Duodenal mucosa (tissue), 2 donors: ENCODE data around the gene DLX6.
"Not testable (repeated sequence)": the region's sequence is repeated elsewhere in the genome, so short reads cannot be mapped to it uniquely, and the experiment has no call there.

Experiments used
- H3K27ac ChIP-seq: one replicate; pipeline ENCODE4 v1.7.0; 2013; ENCODE audit warnings: low read depth, low read length
- H3K27me3 ChIP-seq, 2 donors: one replicate each; pipeline ENCODE4 v1.7.0; 2013; ENCODE audit warnings: low read length in 2 of 2, control low read depth in 1 of 2; ENCODE audit not compliant: insufficient read depth in 2 of 2, control insufficient read depth in 1 of 2
- H3K36me3 ChIP-seq, 2 donors: one replicate each; pipeline ENCODE4 v1.7.0; 2013; ENCODE audit warnings: low read length in 2 of 2, control low read depth in 1 of 2; ENCODE audit not compliant: insufficient read depth in 2 of 2, control insufficient read depth in 1 of 2
- H3K4me1 ChIP-seq, 2 donors: one replicate each; pipeline ENCODE4 v1.7.0; 2013; ENCODE audit warnings: low read length in 2 of 2, control low read depth in 1 of 2; ENCODE audit not compliant: insufficient read depth in 2 of 2, control insufficient read depth in 1 of 2
- H3K4me3 ChIP-seq, 2 donors: one replicate each; pipeline ENCODE4 v1.7.0; 2013; ENCODE audit warnings: low read length in 2 of 2, low read depth in 1 of 2
- H3K9ac ChIP-seq, 2 donors: one replicate each; pipeline ENCODE4 v1.7.0; 2013; ENCODE audit warnings: low read length in 2 of 2, low read depth in 1 of 2
- H3K9me3 ChIP-seq, 2 donors: one replicate each; pipeline ENCODE4 v1.7.0; 2013; ENCODE audit warnings: low read length in 2 of 2, control low read depth in 1 of 2; ENCODE audit not compliant: control insufficient read depth in 1 of 2

Gene DLX6

GRCh38 chr7:97024209-97025129 lies 19.1 kb downstream of the DLX6 start, which contains the start of gene DLX5:
TSS of gene DLX5 (minus strand) at chr7:97024831. CDS start at chr7:97024623, 208 bp downstream.
- H3K27ac ChIP-seq, result no peak within 1 kb of the TSS
- H3K9ac ChIP-seq, result no peak within 1 kb of the TSS
- no peaks in the 10 kb centered on the region for H3K36me3 ChIP-seq
- H3K4me3 ChIP-seq, result peak within 1 kb of the TSS in 1 of 2 donors; percentile 40
- H3K9me3 ChIP-seq, result no peaks in the 10 kb centered on the region
- H3K4me1 ChIP-seq, result peaks cover 19 to 24% of the 10 kb centered on the region in 2 donors
- peaks cover 70 to 81% of the 10 kb centered on the region in 2 donors for H3K27me3 ChIP-seq

GRCh38 chr7:97025130-97025499 lies 19.8 kb downstream of the DLX6 start:
- H3K4me1 ChIP-seq, result peaks cover 19 to 24% of the 10 kb centered on the region in 2 donors
- no peak overlapping the region for H3K9ac ChIP-seq
- no peak overlapping the region for H3K27ac ChIP-seq
- no peaks in the 10 kb centered on the region for H3K36me3 ChIP-seq
- no peak overlapping the region for H3K4me3 ChIP-seq
- no peaks in the 10 kb centered on the region for H3K9me3 ChIP-seq
- peaks cover 65 to 75% of the 10 kb centered on the region in 2 donors for H3K27me3 ChIP-seq

GRCh38 chr7:97025983-97026714 lies 20.8 kb downstream of the DLX6 start:
- Histone ChIP-seq H3K27me3 (peaks cover 59 to 65% of the 10 kb centered on the region in 2 donors), H3K9ac (no peak overlapping the region), H3K4me1 (peaks cover 19 to 24% of the 10 kb centered on the region in 2 donors)

GRCh38 chr7:97026715-97027426 lies 21.5 kb downstream of the DLX6 start:
- Histone ChIP-seq H3K27ac (no peak overlapping the region), H3K4me3 (peak overlapping the region; percentile 51 to 63), H3K9me3 (no peaks in the 10 kb centered on the region), H3K36me3 (no peaks in the 10 kb centered on the region), H3K4me1 (peaks cover 19 to 24% of the 10 kb centered on the region in 2 donors), H3K27me3 (peaks cover 55 to 63% of the 10 kb centered on the region in 2 donors), H3K9ac (no peak overlapping the region)

More at GRCh38 chr7:97025983-97026714, 20.8 kb downstream of the DLX6 start:
- peak overlapping the region; percentile 51 to 53 for H3K4me3 ChIP-seq
- H3K36me3 ChIP-seq, result no peaks in the 10 kb centered on the region
- H3K27ac ChIP-seq, result no peak overlapping the region
- no peaks in the 10 kb centered on the region for H3K9me3 ChIP-seq

GRCh38 chr7:97027427-97028234 lies 22.3 kb downstream of the DLX6 start:
- Histone ChIP-seq H3K9me3 (no peaks in the 10 kb centered on the region), H3K4me1 (peaks cover 19 to 24% of the 10 kb centered on the region in 2 donors), H3K27ac (no peak overlapping the region), H3K9ac (no peak overlapping the region), H3K4me3 (peak overlapping the region; percentile 51 to 63), H3K36me3 (no peaks in the 10 kb centered on the region), H3K27me3 (peaks cover 47 to 62% of the 10 kb centered on the region in 2 donors)

- H3K36me3 ChIP-seq, H3K4me3 ChIP-seq, H3K9ac ChIP-seq, H3K27ac ChIP-seq, H3K4me1 ChIP-seq, H3K9me3 ChIP-seq: not testable (repeated sequence)
- peaks cover 0 to 11% of the 10 kb centered on the region in 2 donors for H3K27me3 ChIP-seq
These were observed 29.0 kb downstream of the DLX6 start for GRCh38 chr7:97034213-97034852.

GRCh38 chr7:97039374-97040065 lies 34.2 kb downstream of the DLX6 start:
- H3K27me3 ChIP-seq, result no peaks in the 10 kb centered on the region
- H3K27ac ChIP-seq, result no peak overlapping the region
- H3K9me3 ChIP-seq, result no peaks in the 10 kb centered on the region
- H3K9ac ChIP-seq, result no peak overlapping the region
- H3K4me3 ChIP-seq, result no peak overlapping the region
- no peaks in the 10 kb centered on the region for H3K36me3 ChIP-seq
- no peaks in the 10 kb centered on the region for H3K4me1 ChIP-seq

GRCh38 chr7:97043281-97043680 lies 37.9 kb downstream of the DLX6 start:
- Histone ChIP-seq H3K36me3 (no peaks in the 10 kb centered on the region), H3K27me3 (no peaks in the 10 kb centered on the region), H3K4me3 (no peak overlapping the region), H3K9ac (no peak overlapping the region), H3K27ac (no peak overlapping the region), H3K9me3 (no peaks in the 10 kb centered on the region), H3K4me1 (no peaks in the 10 kb centered on the region)
